Endothelial cell of umbilical vein (primary cell): ENCODE data around the gene LRRC59. TPM values are rescaled to one million over a fixed set of nuclear protein-coding genes. Genes with fewer than 3 reads are reported as not detected.

ENCODE experiments used
- BruUV-seq: library from RNA; stranded (reverse); fragments of 400-500 nt; replicated peaks from 2 replicates; lab custom pipeline; 2021; lab: Mats Ljungman, UMichigan
- CTCF ChIA-PET: fragments of 300-600, 350-600 bp; sonication (Branson Sonifier 250); formaldehyde crosslinking; loops from one replicate; lab custom pipeline; 2021; ENCODE audit warnings: antibody characterized with exemption, inconsistent platforms; lab: Charles Lee
- POLR2A ChIA-PET: fragments of 300-600, 350-600 bp; sonication (Branson Sonifier 250); formaldehyde crosslinking; loops from one replicate; lab custom pipeline; 2021; ENCODE audit warnings: antibody characterized with exemption, inconsistent platforms; lab: Charles Lee
- DNase-seq: peaks from one replicate; pipeline ENCODE4 v3.0.0-alpha.2; 2011; ENCODE audit warnings: low read depth, low spot score
- FAIRE-seq: peaks from 2 replicates; lab custom pipeline; 2011; peaks lifted over from hg19 to GRCh38; lab: Jason Lieb, UNC
- H2AFZ ChIP-seq: 2 replicates; pipeline ENCODE4 v1.6.0; 2012; ENCODE audit warnings: low read depth, low read length, control low read depth, inconsistent platforms
- H3K27ac ChIP-seq: 2 replicates; pipeline ENCODE4 v1.5.1; 2011; ENCODE audit warnings: low read depth, mild to moderate bottlenecking, control low read depth, low read length, moderate library complexity; ENCODE audit not compliant: insufficient read depth
- H3K27me3 ChIP-seq, 2 experiments: 2 replicates each; pipeline versions ENCODE4 v1.6.0 to v1.6.1; 2011; ENCODE audit warnings: low read length in 2 of 2, mixed read lengths in 1 of 2; ENCODE audit not compliant: control insufficient read depth in 2 of 2, insufficient read depth in 2 of 2
- H3K36me3 ChIP-seq, 2 experiments: 2 replicates in 1 of 2; 3 replicates in 1 of 2; pipeline ENCODE4 v1.5.1; 2011; ENCODE audit warnings: low read length in 2 of 2, mild to moderate bottlenecking in 1 of 2, moderate library complexity in 1 of 2; ENCODE audit not compliant: control insufficient read depth in 2 of 2, insufficient read depth in 2 of 2; ENCODE audit errors: extremely low read depth in 1 of 2
- H3K4me1 ChIP-seq: 3 replicates; pipeline ENCODE4 v1.5.1; 2011; ENCODE audit warnings: mild to moderate bottlenecking, low read length; ENCODE audit not compliant: control insufficient read depth, insufficient read depth; ENCODE audit errors: extremely low read depth
- H3K4me2 ChIP-seq: 2 replicates; pipeline ENCODE4 v1.6.1; 2011; ENCODE audit warnings: low read length, control low read depth, mixed read lengths; ENCODE audit not compliant: insufficient read depth
- H3K4me3 ChIP-seq, 3 experiments: fragments of 200-600 bp in 1 of 3; sonication (generic), shearing (Covaris generic) in 1 of 3; replicated peaks in 1 of 3; 2 replicates each; pipeline ENCODE4 v1.5.1; 2011 to 2016; ENCODE audit warnings: control low read depth in 3 of 3, low read length in 3 of 3, mild to moderate bottlenecking in 2 of 3, inconsistent platforms in 1 of 3, low read depth in 1 of 3, moderate library complexity in 1 of 3; ENCODE audit not compliant: insufficient read depth in 1 of 3
- H3K79me2 ChIP-seq: 2 replicates; pipeline ENCODE4 v1.6.0; 2012; ENCODE audit warnings: low read length, inconsistent platforms; ENCODE audit not compliant: control insufficient read depth, insufficient read depth
- H3K9ac ChIP-seq: replicated peaks from 2 replicates; pipeline ENCODE3; 2011; ENCODE audit warnings: low read length, control low read depth; ENCODE audit not compliant: insufficient read depth; ENCODE audit errors: extremely low read depth
- H3K9me1 ChIP-seq: replicated peaks from 3 replicates; pipeline ENCODE4 v1.6.0; 2011; ENCODE audit warnings: mild to moderate bottlenecking, low read length; ENCODE audit not compliant: control insufficient read depth, insufficient read depth; ENCODE audit errors: extremely low read depth
- H3K9me3 ChIP-seq: replicated peaks from 2 replicates; pipeline ENCODE4 v1.5.1; 2012; ENCODE audit warnings: low read length, inconsistent platforms; ENCODE audit not compliant: control insufficient read depth, insufficient read depth
- H4K20me1 ChIP-seq: replicated peaks from 2 replicates; pipeline ENCODE3; 2011; ENCODE audit warnings: mild to moderate bottlenecking, low read length; ENCODE audit not compliant: control insufficient read depth, insufficient read depth; ENCODE audit errors: extremely low read depth
- EZH2 ChIP-seq: IDR thresholded peaks from 2 replicates; pipeline ENCODE4 v1.6.1; 2012; ENCODE audit warnings: borderline replicate concordance, low read depth, mild to moderate bottlenecking, moderate library complexity, low read length, inconsistent platforms; ENCODE audit not compliant: severe bottlenecking
- FOS ChIP-seq: IDR thresholded peaks from 2 replicates; pipeline ENCODE4 v1.6.1; 2011; ENCODE audit warnings: mild to moderate bottlenecking, low read length, moderate library complexity, borderline replicate concordance; ENCODE audit not compliant: insufficient read depth
- GATA2 ChIP-seq: IDR thresholded peaks from 2 replicates; pipeline ENCODE4 v1.7.0; 2011; ENCODE audit warnings: low read depth, mild to moderate bottlenecking, moderate library complexity, mixed read lengths, low read length; ENCODE audit not compliant: insufficient read length, insufficient read depth
- JUN ChIP-seq: IDR thresholded peaks from 2 replicates; pipeline ENCODE4 v1.6.1; 2011; ENCODE audit warnings: borderline replicate concordance, low read depth; ENCODE audit not compliant: insufficient read length, insufficient read depth
- MYC ChIP-seq: IDR thresholded peaks from one replicate; pipeline ENCODE4 v1.6.1; 2011; ENCODE audit warnings: mild to moderate bottlenecking, low read depth, low read length
- POLR2A ChIP-seq: IDR thresholded peaks from 2 replicates; pipeline ENCODE4 v1.6.1; 2012; ENCODE audit warnings: low read depth, mild to moderate bottlenecking, control low read depth, low read length
- POLR2AphosphoS5 ChIP-seq: IDR thresholded peaks from 2 replicates; pipeline ENCODE4 v1.6.1; 2012; ENCODE audit warnings: low read depth, mild to moderate bottlenecking, control low read depth, low read length, moderate library complexity; ENCODE audit not compliant: insufficient read depth
- dilution Hi-C: fragments of 300-500 bp; cut with MboI; formaldehyde crosslinking; loops from one replicate; pipeline ENCODE4 v1.15.0; 2019; ENCODE audit warnings: low sequenced_read_pairs; ENCODE audit not compliant: extremely low pct_ligation_motif_present
- intact Hi-C: fragments of 100-400 bp; cut with micrococcal nuclease; formaldehyde crosslinking; loops from one replicate; pipeline ENCODE4 v1.10.0; 2022
- polyA plus RNA-seq, 4 experiments: library from polyadenylated mRNA; depleted of rRNA in 3 of 4; stranded (reverse) in 3 of 4; unstranded in 1 of 4; fragments of >200 nt; gene quantifications; 2 replicates each; pipeline versions ENCODE4 v1.2.1 to v1.2.3, GENCODE V29; 2011 to 2012; ENCODE audit warnings: missing spikeins in 1 of 4
- total RNA-seq: library from RNA; stranded (reverse); gene quantifications from 2 replicates; pipeline ENCODE4 v1.2.3, GENCODE V29; 2021
- TF ChIP-seq, protein P1 (sequence below), 2 donors: IDR thresholded peaks; 1 replicate in 1 of 2; 2 replicates in 1 of 2; pipeline ENCODE4 v1.5.1; 2011; ENCODE audit warnings: low read length in 2 of 2, mild to moderate bottlenecking in 2 of 2, moderate library complexity in 2 of 2, control low read depth in 1 of 2, inconsistent platforms in 1 of 2, low read depth in 1 of 2; ENCODE audit not compliant: insufficient read depth in 1 of 2; ENCODE audit errors: extremely low read depth in 1 of 2
- TF ChIP-seq, protein P2 (sequence below): IDR thresholded peaks from 2 replicates; pipeline ENCODE4 v1.6.1; 2011; ENCODE audit not compliant: insufficient read depth, insufficient read length

LRRC59 gene
- total and polyA plus RNA-seq, 2 donors (not counting 3 experiments of a cell fraction or from before 2014, with no cell fraction given): 93.9 to 183 TPM

DNA sequence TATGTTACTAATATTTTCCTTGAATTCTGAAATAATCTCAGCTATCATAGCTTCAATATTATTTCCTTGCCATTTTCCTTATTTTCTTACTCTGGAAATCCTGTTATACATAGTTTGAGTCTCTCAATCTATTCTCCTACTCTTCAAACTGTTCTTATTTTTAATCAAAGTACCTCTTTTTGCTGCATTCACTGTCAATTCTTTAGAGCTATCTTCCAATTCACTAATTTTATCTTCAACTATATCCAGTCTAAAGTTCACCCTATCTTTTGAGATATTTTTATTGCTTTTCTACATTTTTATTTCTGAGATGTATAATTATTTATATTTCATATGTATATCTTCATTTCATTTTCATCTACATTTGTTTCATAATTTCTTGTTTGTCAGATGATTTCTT lies 58.7 kb downstream of the LRRC59 start:
- Histone ChIP-seq H3K4me3 (no peak overlapping the region), H2AFZ (no peak overlapping the region), H3K4me2 (no peak overlapping the region), H3K9me3 (no peaks in the 10 kb centered on the region), H3K9me1 (no peaks in the 10 kb centered on the region), H3K27ac (no peak overlapping the region), H4K20me1 (no peaks in the 10 kb centered on the region), H3K27me3 (peaks cover 11 to 27% of the 10 kb centered on the region in 2 experiments), H3K9ac (no peak overlapping the region), H3K4me1 (no peaks in the 10 kb centered on the region), H3K79me2 (no peaks in the 10 kb centered on the region), H3K36me3 (no peaks in the 10 kb centered on the region)
- no peak for DNase-seq
- ChIA-PET POLR2A (no interaction called here), CTCF (interaction anchor here (0.9 to 1.3 kb wide), 2 partner anchors 23 to 169 kb away, joined by 3 to 4 read pairs; no protein-coding TSS in a partner anchor)
- intact Hi-C loops (no loop called here), dilution Hi-C loops (no loop called here)
- FAIRE-seq: no peak
- BruUV-seq: no TSS peak
- TF ChIP-seq POLR2AphosphoS5 (no peak), MYC (no peak), GATA2 (no peak), EZH2 (no peak), JUN (no peak), FOS (no peak), POLR2A (no peak)
- TF ChIP-seq, protein P1, sequence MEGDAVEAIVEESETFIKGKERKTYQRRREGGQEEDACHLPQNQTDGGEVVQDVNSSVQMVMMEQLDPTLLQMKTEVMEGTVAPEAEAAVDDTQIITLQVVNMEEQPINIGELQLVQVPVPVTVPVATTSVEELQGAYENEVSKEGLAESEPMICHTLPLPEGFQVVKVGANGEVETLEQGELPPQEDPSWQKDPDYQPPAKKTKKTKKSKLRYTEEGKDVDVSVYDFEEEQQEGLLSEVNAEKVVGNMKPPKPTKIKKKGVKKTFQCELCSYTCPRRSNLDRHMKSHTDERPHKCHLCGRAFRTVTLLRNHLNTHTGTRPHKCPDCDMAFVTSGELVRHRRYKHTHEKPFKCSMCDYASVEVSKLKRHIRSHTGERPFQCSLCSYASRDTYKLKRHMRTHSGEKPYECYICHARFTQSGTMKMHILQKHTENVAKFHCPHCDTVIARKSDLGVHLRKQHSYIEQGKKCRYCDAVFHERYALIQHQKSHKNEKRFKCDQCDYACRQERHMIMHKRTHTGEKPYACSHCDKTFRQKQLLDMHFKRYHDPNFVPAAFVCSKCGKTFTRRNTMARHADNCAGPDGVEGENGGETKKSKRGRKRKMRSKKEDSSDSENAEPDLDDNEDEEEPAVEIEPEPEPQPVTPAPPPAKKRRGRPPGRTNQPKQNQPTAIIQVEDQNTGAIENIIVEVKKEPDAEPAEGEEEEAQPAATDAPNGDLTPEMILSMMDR (IDR thresholded peaks at IDR 0.05; ENCODE audit: extremely low read depth in 1 of 2, insufficient read depth in 1 of 2, low read depth in 1 of 2, low read length in 2 of 2): no peak
- TF ChIP-seq, protein P2, sequence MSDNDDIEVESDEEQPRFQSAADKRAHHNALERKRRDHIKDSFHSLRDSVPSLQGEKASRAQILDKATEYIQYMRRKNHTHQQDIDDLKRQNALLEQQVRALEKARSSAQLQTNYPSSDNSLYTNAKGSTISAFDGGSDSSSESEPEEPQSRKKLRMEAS: no peak
